ENCODE results near the gene PPP2R2C.

Gene PPP2R2C

DNA sequence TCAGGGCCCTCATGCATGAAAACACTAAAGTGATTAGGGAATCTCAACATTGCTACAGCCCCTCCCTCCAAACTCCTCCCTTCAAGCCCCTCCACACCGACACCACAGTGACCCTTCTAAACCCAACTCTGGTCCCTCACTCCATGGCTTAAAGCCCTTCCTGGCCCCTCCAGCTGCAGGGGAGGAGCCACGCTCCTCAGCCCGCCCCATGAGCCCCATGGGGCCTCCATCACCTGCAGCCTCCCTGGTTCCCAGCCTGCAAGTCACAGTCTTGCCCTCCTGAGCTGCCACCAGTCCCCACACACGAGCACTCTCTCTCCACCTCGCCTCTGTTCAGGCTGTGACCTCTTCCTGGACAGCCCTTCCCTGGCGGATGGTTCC, 31.2 kb downstream of the PPP2R2C start:
- DNase-seq (ENCODE audit: low spot score), result peak; percentile 20
- TF ChIP-seq, protein P1, sequence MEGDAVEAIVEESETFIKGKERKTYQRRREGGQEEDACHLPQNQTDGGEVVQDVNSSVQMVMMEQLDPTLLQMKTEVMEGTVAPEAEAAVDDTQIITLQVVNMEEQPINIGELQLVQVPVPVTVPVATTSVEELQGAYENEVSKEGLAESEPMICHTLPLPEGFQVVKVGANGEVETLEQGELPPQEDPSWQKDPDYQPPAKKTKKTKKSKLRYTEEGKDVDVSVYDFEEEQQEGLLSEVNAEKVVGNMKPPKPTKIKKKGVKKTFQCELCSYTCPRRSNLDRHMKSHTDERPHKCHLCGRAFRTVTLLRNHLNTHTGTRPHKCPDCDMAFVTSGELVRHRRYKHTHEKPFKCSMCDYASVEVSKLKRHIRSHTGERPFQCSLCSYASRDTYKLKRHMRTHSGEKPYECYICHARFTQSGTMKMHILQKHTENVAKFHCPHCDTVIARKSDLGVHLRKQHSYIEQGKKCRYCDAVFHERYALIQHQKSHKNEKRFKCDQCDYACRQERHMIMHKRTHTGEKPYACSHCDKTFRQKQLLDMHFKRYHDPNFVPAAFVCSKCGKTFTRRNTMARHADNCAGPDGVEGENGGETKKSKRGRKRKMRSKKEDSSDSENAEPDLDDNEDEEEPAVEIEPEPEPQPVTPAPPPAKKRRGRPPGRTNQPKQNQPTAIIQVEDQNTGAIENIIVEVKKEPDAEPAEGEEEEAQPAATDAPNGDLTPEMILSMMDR (IDR thresholded peaks at IDR 0.05; ENCODE audit: borderline replicate concordance, control extremely low read depth, extremely low read depth, insufficient read depth, missing control alignments), result no peak
- in situ Hi-C loops (cut with MboI; ENCODE audit: low sequenced_read_pairs, unreplicated experiment), result no loop called here

DNA sequence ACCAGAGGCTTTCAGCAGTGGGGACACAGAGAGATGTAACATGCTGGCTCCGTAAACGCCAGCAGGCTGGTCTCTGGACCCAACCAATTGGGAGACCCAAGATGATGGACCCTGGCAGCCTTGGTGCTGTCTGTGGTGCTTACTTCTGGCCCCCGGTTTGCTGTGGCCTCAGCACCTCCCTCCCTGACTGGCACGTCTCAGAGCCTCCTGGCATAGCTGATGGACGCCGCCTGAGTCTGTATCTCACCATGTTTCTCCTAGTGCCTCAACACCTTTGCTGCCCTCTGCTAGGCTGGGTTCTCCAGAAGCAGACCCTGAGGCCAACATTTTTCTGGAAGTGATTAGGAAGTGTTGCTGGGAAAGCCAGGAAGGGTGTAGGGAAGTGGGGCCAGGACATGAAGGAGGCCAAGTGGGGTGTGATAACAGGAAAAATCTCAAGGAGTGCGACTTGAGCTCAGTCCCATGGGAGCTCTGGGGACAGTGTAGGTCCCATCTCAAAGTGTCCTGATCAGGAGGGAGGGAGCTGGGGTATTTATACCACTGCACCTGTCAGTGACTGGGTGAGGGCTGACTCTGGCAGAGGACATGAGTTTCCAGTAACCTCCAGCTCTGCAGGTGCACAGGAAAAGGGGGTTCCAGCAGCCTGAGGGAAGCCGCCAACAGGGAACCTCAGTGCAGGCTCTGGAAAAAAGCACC, 31.8 kb downstream of the PPP2R2C start:
- DNase-seq (ENCODE audit: low spot score), result no peak
- in situ Hi-C loops (cut with MboI; ENCODE audit: low sequenced_read_pairs, unreplicated experiment), result no loop called here
- TF ChIP-seq, protein P1 (IDR thresholded peaks at IDR 0.05; ENCODE audit: borderline replicate concordance, control extremely low read depth, extremely low read depth, insufficient read depth, missing control alignments), result no peak

DNA sequence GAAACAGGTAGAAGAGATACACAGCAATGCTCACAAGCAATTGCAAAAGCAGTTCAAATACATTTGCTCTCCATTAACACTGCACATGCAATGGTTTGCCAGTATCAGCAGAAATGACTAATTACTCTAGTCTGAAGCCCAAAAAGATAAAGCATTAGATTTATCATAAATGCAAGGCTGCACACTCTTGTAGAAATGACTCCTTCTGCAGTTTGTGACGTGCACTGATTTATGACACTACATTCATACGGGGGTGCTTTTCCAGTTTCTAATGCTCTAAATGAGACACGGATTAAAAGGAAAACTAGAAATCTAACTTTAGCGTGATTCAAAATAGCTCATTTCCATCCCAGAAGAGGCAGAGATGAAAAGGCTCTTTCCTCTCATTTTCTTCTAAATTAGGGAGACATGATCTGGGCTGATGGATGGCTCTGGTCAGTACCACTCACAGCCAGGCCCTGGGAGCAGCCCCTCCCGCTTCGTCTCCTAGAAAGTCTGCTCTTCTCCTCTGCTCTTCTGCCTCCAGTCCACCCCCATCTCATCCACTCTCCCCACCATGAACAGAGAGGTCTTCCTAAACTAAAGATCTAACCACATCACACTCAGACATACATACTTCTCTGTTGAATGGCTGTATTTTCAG, 33.2 kb downstream of the PPP2R2C start:
- DNase-seq (ENCODE audit: low spot score), result no peak
- in situ Hi-C loops (cut with MboI; ENCODE audit: low sequenced_read_pairs, unreplicated experiment), result no loop called here
- TF ChIP-seq, protein P1 (IDR thresholded peaks at IDR 0.05; ENCODE audit: borderline replicate concordance, control extremely low read depth, extremely low read depth, insufficient read depth, missing control alignments), result no peak

DNA sequence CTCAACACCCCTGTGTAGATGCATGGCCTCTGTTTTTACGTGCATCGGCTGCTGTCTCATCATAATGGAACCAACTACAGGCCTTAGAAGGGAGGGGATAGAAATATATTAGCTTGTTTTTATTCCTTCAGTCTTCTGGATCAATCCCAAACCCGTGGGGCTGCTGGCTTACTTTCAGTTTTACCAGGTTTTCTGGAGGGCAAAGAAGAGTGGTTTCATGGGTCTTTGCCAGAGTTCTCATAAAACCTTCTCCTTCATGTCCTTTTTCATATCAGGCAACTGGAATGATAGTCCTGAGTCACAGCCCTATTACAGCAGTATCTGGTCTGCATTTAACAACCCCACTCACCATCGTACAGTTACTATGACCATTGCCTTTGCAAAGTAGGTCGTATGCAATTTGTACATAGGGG, 34.6 kb downstream of the PPP2R2C start:
- in situ Hi-C loops (cut with MboI; ENCODE audit: low sequenced_read_pairs, unreplicated experiment), result no loop called here
- DNase-seq (ENCODE audit: low spot score), result no peak
- TF ChIP-seq, protein P1 (IDR thresholded peaks at IDR 0.05; ENCODE audit: borderline replicate concordance, control extremely low read depth, extremely low read depth, insufficient read depth, missing control alignments), result no peak

DNA sequence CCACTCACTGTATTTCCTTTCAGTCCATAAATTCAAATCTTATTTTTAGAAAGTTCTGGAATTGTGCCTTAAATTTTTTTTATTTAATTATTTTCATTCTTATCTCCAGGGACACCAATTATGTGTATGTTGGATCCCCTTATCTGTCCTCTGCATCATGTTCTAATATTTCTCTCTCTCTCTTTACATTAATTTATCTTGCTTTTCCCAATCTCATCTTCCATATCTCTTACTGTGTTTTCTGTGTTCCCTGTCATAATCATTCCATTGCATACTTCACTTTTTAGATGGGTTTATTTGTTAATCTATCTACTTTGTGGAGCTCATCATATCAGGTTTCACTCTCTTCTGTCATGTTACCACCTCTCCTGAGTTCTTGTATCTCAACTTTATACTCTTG, 37.4 kb downstream of the PPP2R2C start:
- in situ Hi-C loops (cut with MboI; ENCODE audit: low sequenced_read_pairs, unreplicated experiment), result no loop called here
- TF ChIP-seq, protein P1 (IDR thresholded peaks at IDR 0.05; ENCODE audit: borderline replicate concordance, control extremely low read depth, extremely low read depth, insufficient read depth, missing control alignments), result no peak
- DNase-seq (ENCODE audit: low spot score), result no peak

DNA sequence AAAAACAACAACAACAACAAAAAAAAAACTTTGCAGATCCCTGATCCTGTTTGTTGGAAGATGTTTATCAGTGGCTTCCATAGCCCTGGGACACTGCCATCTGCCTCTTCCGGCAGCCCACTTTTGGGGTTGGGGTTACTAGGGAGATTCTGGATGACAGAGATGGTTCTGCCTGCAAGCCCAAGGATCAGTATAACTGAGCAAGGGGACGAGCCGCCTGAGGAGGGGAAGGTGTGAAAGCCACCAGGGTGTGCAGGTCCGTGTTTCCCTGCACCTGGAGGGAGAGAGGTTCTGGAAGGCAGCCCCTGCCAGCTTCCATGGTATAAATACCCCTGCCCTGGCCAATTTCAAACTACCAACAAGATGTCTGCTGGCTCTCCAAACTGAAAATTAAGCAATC, 41.5 kb downstream of the PPP2R2C start:
- DNase-seq (ENCODE audit: low spot score), result no peak
- in situ Hi-C loops (cut with MboI; ENCODE audit: low sequenced_read_pairs, unreplicated experiment), result no loop called here
- TF ChIP-seq, protein P1 (IDR thresholded peaks at IDR 0.05; ENCODE audit: borderline replicate concordance, control extremely low read depth, extremely low read depth, insufficient read depth, missing control alignments), result no peak
